Endothelial cell of umbilical vein (primary cell): ENCODE data around the gene CC2D1A. TPM values are rescaled to one million over a fixed set of nuclear protein-coding genes. Genes with fewer than 3 reads are reported as not detected.
A peak's percentile ranks its signal among the peaks of the same experiment; 100 is the strongest.

Experiments used
- BruUV-seq: library from RNA; stranded (reverse); fragments of 400-500 nt; replicated peaks from 2 replicates; lab custom pipeline; 2021; lab: Mats Ljungman, UMichigan
- CTCF ChIA-PET: fragments of 300-600, 350-600 bp; sonication (Branson Sonifier 250); formaldehyde crosslinking; loops from one replicate; lab custom pipeline; 2021; ENCODE audit warnings: antibody characterized with exemption, inconsistent platforms; lab: Charles Lee
- POLR2A ChIA-PET: fragments of 300-600, 350-600 bp; sonication (Branson Sonifier 250); formaldehyde crosslinking; loops from one replicate; lab custom pipeline; 2021; ENCODE audit warnings: antibody characterized with exemption, inconsistent platforms; lab: Charles Lee
- DNase-seq: peaks from one replicate; pipeline ENCODE4 v3.0.0-alpha.2; 2011; ENCODE audit warnings: low read depth, low spot score
- FAIRE-seq: peaks from 2 replicates; lab custom pipeline; 2011; peaks lifted over from hg19 to GRCh38; lab: Jason Lieb, UNC
- H2AFZ ChIP-seq: 2 replicates; pipeline ENCODE4 v1.6.0; 2012; ENCODE audit warnings: low read depth, low read length, control low read depth, inconsistent platforms
- H3K27ac ChIP-seq: 2 replicates; pipeline ENCODE4 v1.5.1; 2011; ENCODE audit warnings: low read depth, mild to moderate bottlenecking, control low read depth, low read length, moderate library complexity; ENCODE audit not compliant: insufficient read depth
- H3K27me3 ChIP-seq, 2 experiments: 2 replicates each; pipeline versions ENCODE4 v1.6.0 to v1.6.1; 2011; ENCODE audit warnings: low read length in 2 of 2, mixed read lengths in 1 of 2; ENCODE audit not compliant: control insufficient read depth in 2 of 2, insufficient read depth in 2 of 2
- H3K36me3 ChIP-seq, 2 experiments: 2 replicates in 1 of 2; 3 replicates in 1 of 2; pipeline ENCODE4 v1.5.1; 2011; ENCODE audit warnings: low read length in 2 of 2, mild to moderate bottlenecking in 1 of 2, moderate library complexity in 1 of 2; ENCODE audit not compliant: control insufficient read depth in 2 of 2, insufficient read depth in 2 of 2; ENCODE audit errors: extremely low read depth in 1 of 2
- H3K4me1 ChIP-seq: 3 replicates; pipeline ENCODE4 v1.5.1; 2011; ENCODE audit warnings: mild to moderate bottlenecking, low read length; ENCODE audit not compliant: control insufficient read depth, insufficient read depth; ENCODE audit errors: extremely low read depth
- H3K4me2 ChIP-seq: 2 replicates; pipeline ENCODE4 v1.6.1; 2011; ENCODE audit warnings: low read length, control low read depth, mixed read lengths; ENCODE audit not compliant: insufficient read depth
- H3K4me3 ChIP-seq, 3 experiments: fragments of 200-600 bp in 1 of 3; sonication (generic), shearing (Covaris generic) in 1 of 3; replicated peaks in 1 of 3; 2 replicates each; pipeline ENCODE4 v1.5.1; 2011 to 2016; ENCODE audit warnings: control low read depth in 3 of 3, low read length in 3 of 3, mild to moderate bottlenecking in 2 of 3, inconsistent platforms in 1 of 3, low read depth in 1 of 3, moderate library complexity in 1 of 3; ENCODE audit not compliant: insufficient read depth in 1 of 3
- H3K79me2 ChIP-seq: 2 replicates; pipeline ENCODE4 v1.6.0; 2012; ENCODE audit warnings: low read length, inconsistent platforms; ENCODE audit not compliant: control insufficient read depth, insufficient read depth
- H3K9ac ChIP-seq: replicated peaks from 2 replicates; pipeline ENCODE3; 2011; ENCODE audit warnings: low read length, control low read depth; ENCODE audit not compliant: insufficient read depth; ENCODE audit errors: extremely low read depth
- H3K9me1 ChIP-seq: replicated peaks from 3 replicates; pipeline ENCODE4 v1.6.0; 2011; ENCODE audit warnings: mild to moderate bottlenecking, low read length; ENCODE audit not compliant: control insufficient read depth, insufficient read depth; ENCODE audit errors: extremely low read depth
- H3K9me3 ChIP-seq: replicated peaks from 2 replicates; pipeline ENCODE4 v1.5.1; 2012; ENCODE audit warnings: low read length, inconsistent platforms; ENCODE audit not compliant: control insufficient read depth, insufficient read depth
- H4K20me1 ChIP-seq: replicated peaks from 2 replicates; pipeline ENCODE3; 2011; ENCODE audit warnings: mild to moderate bottlenecking, low read length; ENCODE audit not compliant: control insufficient read depth, insufficient read depth; ENCODE audit errors: extremely low read depth
- CTCF ChIP-seq, 2 donors: IDR thresholded peaks; 1 replicate in 1 of 2; 2 replicates in 1 of 2; pipeline ENCODE4 v1.5.1; 2011; ENCODE audit warnings: low read length in 2 of 2, mild to moderate bottlenecking in 2 of 2, moderate library complexity in 2 of 2, control low read depth in 1 of 2, inconsistent platforms in 1 of 2, low read depth in 1 of 2; ENCODE audit not compliant: insufficient read depth in 1 of 2; ENCODE audit errors: extremely low read depth in 1 of 2
- EZH2 ChIP-seq: IDR thresholded peaks from 2 replicates; pipeline ENCODE4 v1.6.1; 2012; ENCODE audit warnings: borderline replicate concordance, low read depth, mild to moderate bottlenecking, moderate library complexity, low read length, inconsistent platforms; ENCODE audit not compliant: severe bottlenecking
- FOS ChIP-seq: IDR thresholded peaks from 2 replicates; pipeline ENCODE4 v1.6.1; 2011; ENCODE audit warnings: mild to moderate bottlenecking, low read length, moderate library complexity, borderline replicate concordance; ENCODE audit not compliant: insufficient read depth
- GATA2 ChIP-seq: IDR thresholded peaks from 2 replicates; pipeline ENCODE4 v1.7.0; 2011; ENCODE audit warnings: low read depth, mild to moderate bottlenecking, moderate library complexity, mixed read lengths, low read length; ENCODE audit not compliant: insufficient read length, insufficient read depth
- MAX ChIP-seq: IDR thresholded peaks from 2 replicates; pipeline ENCODE4 v1.6.1; 2011; ENCODE audit not compliant: insufficient read depth, insufficient read length
- POLR2A ChIP-seq: IDR thresholded peaks from 2 replicates; pipeline ENCODE4 v1.6.1; 2012; ENCODE audit warnings: low read depth, mild to moderate bottlenecking, control low read depth, low read length
- dilution Hi-C: fragments of 300-500 bp; cut with MboI; formaldehyde crosslinking; loops from one replicate; pipeline ENCODE4 v1.15.0; 2019; ENCODE audit warnings: low sequenced_read_pairs; ENCODE audit not compliant: extremely low pct_ligation_motif_present
- intact Hi-C: fragments of 100-400 bp; cut with micrococcal nuclease; formaldehyde crosslinking; loops from one replicate; pipeline ENCODE4 v1.10.0; 2022
- polyA plus RNA-seq, 4 experiments: library from polyadenylated mRNA; depleted of rRNA in 3 of 4; stranded (reverse) in 3 of 4; unstranded in 1 of 4; fragments of >200 nt; gene quantifications; 2 replicates each; pipeline versions ENCODE4 v1.2.1 to v1.2.3, GENCODE V29; 2011 to 2012; ENCODE audit warnings: missing spikeins in 1 of 4
- total RNA-seq: library from RNA; stranded (reverse); gene quantifications from 2 replicates; pipeline ENCODE4 v1.2.3, GENCODE V29; 2021

The CC2D1A gene
- total and polyA plus RNA-seq, 2 donors (not counting 3 experiments of a cell fraction or from before 2014, with no cell fraction given), result 13.6 to 33.7 TPM

- dilution Hi-C loops (no loop called here), intact Hi-C loops (loop anchor here (1.0 kb wide), 2 partner anchors 8 to 27 kb away; no protein-coding TSS in a partner anchor)
- ChIA-PET POLR2A (interaction anchor here (0.5 to 0.7 kb wide), 2 partner anchors 26 to 69 kb away, joined by 3 to 4 read pairs; partner anchors contain the start of gene DCAF15), CTCF (interaction anchor here (0.7 to 2.5 kb wide), 15 partner anchors 9 to 93 kb away, joined by 3 to 13 read pairs (median 4); partner anchors contain the start of genes DCAF15, IL27RA, MISP3 and RFX1)
- H3K27ac ChIP-seq, result no peak overlapping the region
- H3K27me3 ChIP-seq, result no peaks in the 10 kb centered on the region
- no peaks in the 10 kb centered on the region for H4K20me1 ChIP-seq
- peak overlapping the region; percentile 35 for H3K9ac ChIP-seq
- peaks cover 0 to 2% of the 10 kb centered on the region in 2 experiments for H3K36me3 ChIP-seq
- H3K9me1 ChIP-seq, result no peaks in the 10 kb centered on the region
- DNase-seq (peak; percentile 59), FAIRE-seq (peak; percentile 91)
- peaks cover 9% of the 10 kb centered on the region for H3K4me1 ChIP-seq
- BruUV-seq, result no TSS peak
- H3K79me2 ChIP-seq, result no peaks in the 10 kb centered on the region
- H3K4me3 ChIP-seq, result peak overlapping the region; percentile 18 to 42 (median 22)
- H2AFZ ChIP-seq, result peak overlapping the region; percentile 73
- H3K4me2 ChIP-seq, result peak overlapping the region; percentile 68
- TF ChIP-seq FOS, result no peak
- no peak for TF ChIP-seq POLR2A
- TF ChIP-seq CTCF (IDR thresholded peaks at IDR 0.05; ENCODE audit: extremely low read depth in 1 of 2, insufficient read depth in 1 of 2, low read depth in 1 of 2, low read length in 2 of 2), result no peak
- TF ChIP-seq MAX, result no peak
- no peak for TF ChIP-seq EZH2
- TF ChIP-seq GATA2, result no peak
- no peaks in the 10 kb centered on the region for H3K9me3 ChIP-seq
Measured at GRCh38 chr19:13978351-13979243, 72.6 kb downstream of the CC2D1A start.
